GM23338 (cell line): Measurements from ENCODE around the gene FXN.

ENCODE experiments used
- CREB1 ChIP-seq: fragments of 250-450 bp; sonication (Bioruptor Pico); IDR thresholded peaks from 2 replicates; pipeline ENCODE4 v1.5.0; 2020; ENCODE audit warnings: low read depth, mild to moderate bottlenecking, moderate library complexity
- EZH2 ChIP-seq: fragments of 200-600 bp; sonication (generic); IDR thresholded peaks from one replicate; pipeline ENCODE4 v1.8.0; 2017; ENCODE audit warnings: antibody characterized with exemption, mild to moderate bottlenecking, low read depth; ENCODE audit not compliant: unreplicated experiment
- EZH2phosphoT487 ChIP-seq: fragments of 200-600 bp; sonication (generic); IDR thresholded peaks from one replicate; pipeline ENCODE4 v1.8.1; 2018; ENCODE audit warnings: antibody characterized with exemption; ENCODE audit not compliant: unreplicated experiment
- JUNB ChIP-seq: IDR thresholded peaks from one replicate; pipeline ENCODE4 v1.6.1; 2016; ENCODE audit warnings: antibody characterized with exemption; ENCODE audit not compliant: unreplicated experiment
- NANOG ChIP-seq: IDR thresholded peaks from 2 replicates; pipeline ENCODE4 v1.6.1; 2016; ENCODE audit warnings: antibody characterized with exemption, borderline replicate concordance
- POLR2AphosphoS5 ChIP-seq: IDR thresholded peaks from 2 replicates; pipeline ENCODE4 v1.6.1; 2016; ENCODE audit warnings: antibody characterized with exemption, low read depth
- TF ChIP-seq, protein P1 (sequence below), 2 experiments: fragments of 200-600 bp in 1 of 2; sonication (generic) in 1 of 2; conservative IDR thresholded peaks; 2 replicates each; pipeline versions ENCODE4 v1.5.1 to v1.6.1; 2016 to 2017; ENCODE audit warnings: antibody characterized with exemption in 2 of 2, low read depth in 2 of 2, mild to moderate bottlenecking in 2 of 2, moderate library complexity in 1 of 2
- TF ChIP-seq, protein P2 (sequence below): IDR thresholded peaks from one replicate; pipeline ENCODE4 v1.6.1; 2018; ENCODE audit warnings: antibody characterized with exemption; ENCODE audit not compliant: unreplicated experiment
- TF ChIP-seq, protein P3 (sequence below): IDR thresholded peaks from 2 replicates; pipeline ENCODE4 v1.6.1; 2016; ENCODE audit warnings: antibody characterized with exemption

DNA sequence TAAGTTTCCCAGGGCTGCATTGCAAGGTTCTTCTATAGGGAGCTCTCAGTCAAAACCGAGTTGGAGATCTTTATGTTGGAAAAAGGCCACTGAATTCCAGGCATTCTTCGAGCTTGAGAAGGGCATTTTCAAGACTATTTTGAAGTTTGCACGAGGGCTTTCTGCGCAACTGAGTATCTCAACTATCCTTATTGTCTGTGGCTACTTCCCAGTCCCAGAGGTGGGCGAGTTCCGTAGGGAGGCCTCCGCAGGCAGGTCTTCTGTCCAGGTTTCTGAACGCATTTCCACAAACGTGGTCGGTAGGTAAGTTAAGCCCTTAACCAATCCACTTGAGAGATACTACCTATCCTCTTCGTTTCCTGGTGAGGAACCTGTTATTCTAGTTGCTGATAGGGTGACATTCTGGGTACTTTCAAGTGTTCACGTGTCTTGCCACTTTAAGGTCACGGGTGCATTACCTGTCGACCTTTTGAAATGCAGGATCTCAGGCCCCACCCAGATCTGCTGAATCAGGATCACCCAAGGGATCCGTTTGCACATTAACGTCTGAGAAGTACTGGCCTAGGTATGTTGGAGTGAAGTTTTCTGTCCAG is 87.1 kb downstream of the FXN start:
- TF ChIP-seq, protein P1, sequence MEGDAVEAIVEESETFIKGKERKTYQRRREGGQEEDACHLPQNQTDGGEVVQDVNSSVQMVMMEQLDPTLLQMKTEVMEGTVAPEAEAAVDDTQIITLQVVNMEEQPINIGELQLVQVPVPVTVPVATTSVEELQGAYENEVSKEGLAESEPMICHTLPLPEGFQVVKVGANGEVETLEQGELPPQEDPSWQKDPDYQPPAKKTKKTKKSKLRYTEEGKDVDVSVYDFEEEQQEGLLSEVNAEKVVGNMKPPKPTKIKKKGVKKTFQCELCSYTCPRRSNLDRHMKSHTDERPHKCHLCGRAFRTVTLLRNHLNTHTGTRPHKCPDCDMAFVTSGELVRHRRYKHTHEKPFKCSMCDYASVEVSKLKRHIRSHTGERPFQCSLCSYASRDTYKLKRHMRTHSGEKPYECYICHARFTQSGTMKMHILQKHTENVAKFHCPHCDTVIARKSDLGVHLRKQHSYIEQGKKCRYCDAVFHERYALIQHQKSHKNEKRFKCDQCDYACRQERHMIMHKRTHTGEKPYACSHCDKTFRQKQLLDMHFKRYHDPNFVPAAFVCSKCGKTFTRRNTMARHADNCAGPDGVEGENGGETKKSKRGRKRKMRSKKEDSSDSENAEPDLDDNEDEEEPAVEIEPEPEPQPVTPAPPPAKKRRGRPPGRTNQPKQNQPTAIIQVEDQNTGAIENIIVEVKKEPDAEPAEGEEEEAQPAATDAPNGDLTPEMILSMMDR (conservative IDR thresholded peaks at IDR 0.05; ENCODE audit: low read depth in 2 of 2) = no peak
- TF ChIP-seq POLR2AphosphoS5 = no peak; the same call in 1 of the 2 replicates
- TF ChIP-seq, protein P2, sequence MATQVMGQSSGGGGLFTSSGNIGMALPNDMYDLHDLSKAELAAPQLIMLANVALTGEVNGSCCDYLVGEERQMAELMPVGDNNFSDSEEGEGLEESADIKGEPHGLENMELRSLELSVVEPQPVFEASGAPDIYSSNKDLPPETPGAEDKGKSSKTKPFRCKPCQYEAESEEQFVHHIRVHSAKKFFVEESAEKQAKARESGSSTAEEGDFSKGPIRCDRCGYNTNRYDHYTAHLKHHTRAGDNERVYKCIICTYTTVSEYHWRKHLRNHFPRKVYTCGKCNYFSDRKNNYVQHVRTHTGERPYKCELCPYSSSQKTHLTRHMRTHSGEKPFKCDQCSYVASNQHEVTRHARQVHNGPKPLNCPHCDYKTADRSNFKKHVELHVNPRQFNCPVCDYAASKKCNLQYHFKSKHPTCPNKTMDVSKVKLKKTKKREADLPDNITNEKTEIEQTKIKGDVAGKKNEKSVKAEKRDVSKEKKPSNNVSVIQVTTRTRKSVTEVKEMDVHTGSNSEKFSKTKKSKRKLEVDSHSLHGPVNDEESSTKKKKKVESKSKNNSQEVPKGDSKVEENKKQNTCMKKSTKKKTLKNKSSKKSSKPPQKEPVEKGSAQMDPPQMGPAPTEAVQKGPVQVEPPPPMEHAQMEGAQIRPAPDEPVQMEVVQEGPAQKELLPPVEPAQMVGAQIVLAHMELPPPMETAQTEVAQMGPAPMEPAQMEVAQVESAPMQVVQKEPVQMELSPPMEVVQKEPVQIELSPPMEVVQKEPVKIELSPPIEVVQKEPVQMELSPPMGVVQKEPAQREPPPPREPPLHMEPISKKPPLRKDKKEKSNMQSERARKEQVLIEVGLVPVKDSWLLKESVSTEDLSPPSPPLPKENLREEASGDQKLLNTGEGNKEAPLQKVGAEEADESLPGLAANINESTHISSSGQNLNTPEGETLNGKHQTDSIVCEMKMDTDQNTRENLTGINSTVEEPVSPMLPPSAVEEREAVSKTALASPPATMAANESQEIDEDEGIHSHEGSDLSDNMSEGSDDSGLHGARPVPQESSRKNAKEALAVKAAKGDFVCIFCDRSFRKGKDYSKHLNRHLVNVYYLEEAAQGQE = no peak
- TF ChIP-seq EZH2 = no peak
- TF ChIP-seq EZH2phosphoT487 = no peak
- no peak for TF ChIP-seq JUNB
- TF ChIP-seq, protein P3, sequence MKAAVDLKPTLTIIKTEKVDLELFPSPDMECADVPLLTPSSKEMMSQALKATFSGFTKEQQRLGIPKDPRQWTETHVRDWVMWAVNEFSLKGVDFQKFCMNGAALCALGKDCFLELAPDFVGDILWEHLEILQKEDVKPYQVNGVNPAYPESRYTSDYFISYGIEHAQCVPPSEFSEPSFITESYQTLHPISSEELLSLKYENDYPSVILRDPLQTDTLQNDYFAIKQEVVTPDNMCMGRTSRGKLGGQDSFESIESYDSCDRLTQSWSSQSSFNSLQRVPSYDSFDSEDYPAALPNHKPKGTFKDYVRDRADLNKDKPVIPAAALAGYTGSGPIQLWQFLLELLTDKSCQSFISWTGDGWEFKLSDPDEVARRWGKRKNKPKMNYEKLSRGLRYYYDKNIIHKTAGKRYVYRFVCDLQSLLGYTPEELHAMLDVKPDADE = 0 out of 2 replicates have a peak, but pooled peaks have one; percentile 30
- no peak for TF ChIP-seq CREB1
- TF ChIP-seq NANOG = no peak
